NCI-H82 (cell line): Measurements from ENCODE around the gene ERCC8.
"Not testable (repeated sequence)": the region's sequence is repeated elsewhere in the genome, so short reads cannot be mapped to it uniquely, and the experiment has no call there.

Source experiments
- DNase-seq: peaks from one replicate; lab custom pipeline; 2025; lab: John Stamatoyannopoulos, UW

Gene ERCC8

GRCh38 chr5:60916646-60917045 is 28.2 kb downstream of the ERCC8 start:
- no peak for DNase-seq

GRCh38 chr5:60903356-60903755 is 41.5 kb downstream of the ERCC8 start:
- no peak for DNase-seq

GRCh38 chr5:60896991-60897390 is 47.9 kb downstream of the ERCC8 start:
- no peak for DNase-seq

GRCh38 chr5:60893521-60893920 is 51.3 kb downstream of the ERCC8 start:
- no peak for DNase-seq

- no peak for DNase-seq
These were observed 53.2 kb downstream of the ERCC8 start for GRCh38 chr5:60891667-60892066.

GRCh38 chr5:60888359-60889061 is 56.4 kb downstream of the ERCC8 start:
- DNase-seq = no peak

- no peak for DNase-seq
These were observed 57.1 kb downstream of the ERCC8 start for GRCh38 chr5:60887746-60888145.

- DNase-seq = no peak
These were observed 57.8 kb downstream of the ERCC8 start for GRCh38 chr5:60887096-60887495.

GRCh38 chr5:60886158-60886557 is 58.7 kb downstream of the ERCC8 start:
- no peak for DNase-seq

- DNase-seq = no peak
These were observed 61.6 kb downstream of the ERCC8 start for GRCh38 chr5:60883229-60883628.

GRCh38 chr5:60872892-60873291 is 72.0 kb downstream of the ERCC8 start:
- DNase-seq = no peak

GRCh38 chr5:60870857-60871256 is 74.0 kb downstream of the ERCC8 start:
- no peak for DNase-seq

GRCh38 chr5:60860572-60860971 is 84.3 kb downstream of the ERCC8 start:
- not testable (repeated sequence) for DNase-seq

GRCh38 chr5:60856066-60856465 is 88.8 kb downstream of the ERCC8 start:
- no peak for DNase-seq

- no peak for DNase-seq
These were observed 91.9 kb downstream of the ERCC8 start for GRCh38 chr5:60852940-60853339.

- DNase-seq = no peak
These were observed 92.6 kb downstream of the ERCC8 start for GRCh38 chr5:60852317-60852716.

GRCh38 chr5:60851626-60852025 is 93.2 kb downstream of the ERCC8 start:
- DNase-seq = no peak

- no peak for DNase-seq
These were observed 98.6 kb downstream of the ERCC8 start for GRCh38 chr5:60846298-60846697.

GRCh38 chr5:60843936-60844905 is 100.6 kb downstream of the ERCC8 start, which contains the start of gene ELOVL7:
ELOVL7 (minus strand) TSS chr5:60844269; CDS start chr5:60787397, 56,872 bp downstream.
- DNase-seq = peak; percentile 76

GRCh38 chr5:60843386-60843935 is 101.4 kb downstream of the ERCC8 start:
- no peak for DNase-seq

- DNase-seq = peak; percentile 7
These were observed 101.9 kb downstream of the ERCC8 start for GRCh38 chr5:60842871-60843385.

- DNase-seq = no peak
These were observed 103.5 kb downstream of the ERCC8 start for GRCh38 chr5:60841361-60841760.
